Effector memory CD4-positive, alpha-beta T cell (primary cell): Measurements from ENCODE around the gene P2RX1.

Experiments
- DNase-seq, 3 donors: peaks; one replicate each; pipeline ENCODE4 v3.0.0-alpha.2; 2020
- H3K27ac ChIP-seq: 2 replicates; pipeline ENCODE4 v1.7.0; 2013; ENCODE audit warnings: mild to moderate bottlenecking, low read length, moderate library complexity; ENCODE audit not compliant: insufficient read depth, poor library complexity, severe bottlenecking
- H3K27me3 ChIP-seq: replicated peaks from 2 replicates; pipeline ENCODE4 v1.7.0; 2013; ENCODE audit warnings: mild to moderate bottlenecking, low read length; ENCODE audit not compliant: insufficient read depth, control insufficient read depth, poor library complexity, severe bottlenecking
- H3K36me3 ChIP-seq: 2 replicates; pipeline ENCODE4 v1.7.0; 2013; ENCODE audit warnings: mild to moderate bottlenecking, low read length, moderate library complexity; ENCODE audit not compliant: control insufficient read depth, insufficient read depth
- H3K4me1 ChIP-seq: 2 replicates; pipeline ENCODE4 v1.7.0; 2013; ENCODE audit warnings: low read length, mild to moderate bottlenecking; ENCODE audit not compliant: control insufficient read depth, insufficient read depth, poor library complexity, severe bottlenecking
- H3K4me3 ChIP-seq: 2 replicates; pipeline ENCODE4 v1.7.0; 2013; ENCODE audit warnings: low read length, low read depth, mild to moderate bottlenecking; ENCODE audit not compliant: insufficient read depth, poor library complexity, severe bottlenecking
- H3K9me3 ChIP-seq: 2 replicates; pipeline ENCODE4 v1.7.0; 2013; ENCODE audit warnings: mild to moderate bottlenecking, low read length, moderate library complexity; ENCODE audit not compliant: control insufficient read depth

P2RX1 gene

DNA sequence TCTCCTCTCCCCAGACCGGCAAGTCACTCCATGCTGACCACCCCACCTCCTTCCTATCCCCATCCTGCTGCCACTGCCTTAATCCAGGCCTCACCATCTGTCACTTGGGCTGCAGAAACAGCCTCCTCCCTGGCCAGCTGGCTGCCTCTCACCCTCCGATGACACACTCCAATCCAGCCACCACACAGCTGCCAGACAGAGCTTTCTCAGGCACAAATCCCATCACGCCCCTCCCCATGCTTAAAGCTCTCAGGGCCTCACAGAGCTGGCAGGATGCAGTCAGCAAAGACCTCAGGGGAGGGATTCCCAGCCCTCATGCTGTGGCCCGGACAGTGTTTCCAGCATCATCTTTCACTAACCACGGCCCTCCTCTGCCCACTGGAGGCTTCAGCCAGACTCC, 37.1 kb downstream of the P2RX1 start:
- Histone ChIP-seq H3K36me3 (peaks cover 8% of the 10 kb centered on the region), H3K27me3 (no peaks in the 10 kb centered on the region), H3K4me3 (no peak overlapping the region), H3K9me3 (no peaks in the 10 kb centered on the region), H3K27ac (no peak overlapping the region), H3K4me1 (no peaks in the 10 kb centered on the region)
- no peak for DNase-seq

DNA sequence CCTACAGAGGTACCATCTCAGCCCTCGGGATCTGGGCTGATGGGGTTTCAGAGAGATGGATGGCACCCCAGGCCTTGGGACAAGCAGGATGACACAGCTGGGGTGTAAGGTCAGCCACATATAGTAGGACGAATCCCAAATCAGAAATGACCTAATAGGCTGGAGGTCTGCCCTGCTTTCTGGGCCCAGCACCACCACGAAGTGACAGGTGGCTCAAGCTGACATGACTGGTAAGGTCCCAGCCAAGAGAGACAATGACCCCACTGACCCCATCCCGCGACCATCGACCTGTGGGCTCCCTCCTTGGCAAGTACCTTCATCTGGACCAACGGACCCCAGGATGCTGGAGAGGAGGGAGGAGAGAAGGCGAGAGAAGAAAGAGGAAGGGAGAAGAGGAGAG, 39.0 kb downstream of the P2RX1 start:
- no peak for DNase-seq
- no peaks in the 10 kb centered on the region for H3K4me1 ChIP-seq
- H3K27ac ChIP-seq, result no peak overlapping the region
- peaks cover 3% of the 10 kb centered on the region for H3K36me3 ChIP-seq
- H3K4me3 ChIP-seq, result no peak overlapping the region
- H3K9me3 ChIP-seq, result no peaks in the 10 kb centered on the region
- H3K27me3 ChIP-seq, result no peaks in the 10 kb centered on the region

- Histone ChIP-seq H3K27ac (no peak overlapping the region), H3K9me3 (no peaks in the 10 kb centered on the region), H3K27me3 (no peaks in the 10 kb centered on the region), H3K4me3 (no peak overlapping the region), H3K36me3 (peaks cover 3% of the 10 kb centered on the region), H3K4me1 (no peaks in the 10 kb centered on the region)
- DNase-seq, result no peak
These were observed 40.9 kb downstream of the P2RX1 start for GRCh38 chr17:3875317-3875716.

DNA sequence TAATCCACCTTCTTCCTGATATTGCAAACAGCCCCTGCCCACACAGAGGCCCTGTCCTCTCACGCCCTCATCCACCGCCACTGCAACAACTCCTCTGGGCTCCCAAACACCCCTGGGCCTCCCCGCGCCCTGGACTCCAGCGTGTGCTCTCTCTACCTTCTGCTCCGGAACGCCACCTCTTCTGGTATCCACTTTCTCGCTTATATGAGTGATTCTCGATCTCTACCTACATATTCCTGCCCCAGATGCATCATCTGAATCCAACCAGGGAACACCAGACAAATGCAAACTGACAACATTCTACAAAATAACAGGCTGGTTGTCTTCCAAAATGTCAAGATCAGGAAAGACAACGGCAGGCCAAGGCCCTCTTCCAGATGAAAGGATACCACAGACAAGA, 42.4 kb downstream of the P2RX1 start:
- no peak for DNase-seq
- Histone ChIP-seq H3K27me3 (no peaks in the 10 kb centered on the region), H3K4me3 (no peak overlapping the region), H3K36me3 (peaks cover 3% of the 10 kb centered on the region), H3K27ac (no peak overlapping the region), H3K4me1 (no peaks in the 10 kb centered on the region), H3K9me3 (no peaks in the 10 kb centered on the region)

DNA sequence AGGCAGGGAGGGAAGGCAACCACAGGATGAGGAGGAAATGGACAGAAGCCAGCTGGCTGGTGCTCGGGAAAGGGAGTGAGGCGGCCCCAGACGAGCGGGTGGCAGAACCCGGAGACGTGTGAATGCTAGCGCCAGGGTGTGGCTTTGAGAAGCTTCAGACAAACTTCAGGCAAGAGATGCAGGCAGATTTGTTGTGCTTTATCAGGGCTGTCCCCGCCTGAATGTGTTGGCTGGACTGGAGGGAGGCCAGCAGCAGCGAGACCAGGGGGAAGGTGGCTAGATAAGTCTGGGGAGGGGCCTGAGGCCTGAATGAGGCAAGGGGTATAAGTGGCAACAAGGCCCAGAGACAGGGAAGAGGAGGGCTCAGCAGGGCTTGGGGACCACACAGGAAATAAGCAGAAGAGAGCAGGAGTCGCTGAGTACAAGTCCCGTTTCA, 45.4 kb downstream of the P2RX1 start:
- DNase-seq, result no peak
- no peaks in the 10 kb centered on the region for H3K36me3 ChIP-seq
- no peak overlapping the region for H3K27ac ChIP-seq

GRCh38 chr17:3867606-3868005, 48.7 kb downstream of the P2RX1 start:
- no peak for DNase-seq
- Histone ChIP-seq H3K27ac (no peak overlapping the region), H3K9me3 (no peaks in the 10 kb centered on the region), H3K27me3 (no peaks in the 10 kb centered on the region), H3K4me1 (no peaks in the 10 kb centered on the region), H3K4me3 (no peak overlapping the region), H3K36me3 (no peaks in the 10 kb centered on the region)

More for the DNA sequence above, 45.4 kb downstream of the P2RX1 start:
- no peaks in the 10 kb centered on the region for H3K4me1 ChIP-seq
- H3K4me3 ChIP-seq, result no peak overlapping the region
- H3K27me3 ChIP-seq, result no peaks in the 10 kb centered on the region
- no peaks in the 10 kb centered on the region for H3K9me3 ChIP-seq

DNA sequence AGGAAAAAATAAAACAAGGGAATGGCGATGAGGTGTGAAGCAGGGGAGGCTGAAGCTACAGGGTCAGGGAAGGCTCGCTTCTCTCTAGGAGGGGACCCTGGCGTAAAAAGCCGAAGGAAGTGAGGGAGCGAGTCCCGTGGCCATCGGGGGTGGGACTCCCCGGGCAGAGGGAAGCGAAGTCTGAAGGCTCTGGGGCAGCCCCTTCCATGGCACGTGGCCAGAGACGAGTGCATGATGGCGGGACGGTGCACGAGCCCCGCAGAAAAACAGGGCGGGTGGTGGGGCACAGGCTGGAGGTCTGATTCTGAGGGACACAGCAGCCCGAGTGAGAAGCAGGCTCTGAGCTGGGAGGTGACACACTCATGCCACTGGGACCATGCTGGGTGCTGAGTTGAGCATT, 49.2 kb downstream of the P2RX1 start:
- Histone ChIP-seq H3K9me3 (no peaks in the 10 kb centered on the region), H3K27me3 (no peaks in the 10 kb centered on the region), H3K27ac (no peak overlapping the region), H3K4me3 (no peak overlapping the region), H3K4me1 (no peaks in the 10 kb centered on the region), H3K36me3 (no peaks in the 10 kb centered on the region)
- no peak for DNase-seq

GRCh38 chr17:3866276-3866675, 50.0 kb downstream of the P2RX1 start:
- no peak overlapping the region for H3K4me3 ChIP-seq
- H3K4me1 ChIP-seq, result no peaks in the 10 kb centered on the region
- no peaks in the 10 kb centered on the region for H3K27me3 ChIP-seq
- H3K9me3 ChIP-seq, result no peaks in the 10 kb centered on the region
- no peaks in the 10 kb centered on the region for H3K36me3 ChIP-seq
- DNase-seq, result no peak
- H3K27ac ChIP-seq, result no peak overlapping the region

DNA sequence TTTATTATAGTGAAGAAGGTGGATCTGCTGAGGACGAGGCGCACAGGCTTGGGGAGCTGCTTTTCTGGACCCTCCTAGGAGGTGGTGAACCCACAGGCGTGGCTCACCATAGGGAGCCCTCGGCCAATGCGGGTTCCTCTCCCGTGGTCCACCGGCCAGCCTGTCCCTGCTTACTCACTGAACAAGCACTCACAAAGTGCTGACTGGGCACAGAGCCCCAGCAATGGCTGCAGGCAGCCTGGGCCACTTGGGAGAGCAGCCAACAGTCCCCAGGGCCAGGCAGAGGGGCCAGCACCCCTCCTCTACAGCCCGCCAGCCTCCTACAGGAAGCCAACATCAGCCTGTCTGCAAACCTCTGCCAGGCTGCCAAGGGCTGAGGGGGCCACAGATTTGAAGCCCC, 51.1 kb downstream of the P2RX1 start:
- no peaks in the 10 kb centered on the region for H3K9me3 ChIP-seq
- DNase-seq, result no peak
- no peaks in the 10 kb centered on the region for H3K36me3 ChIP-seq
- H3K27me3 ChIP-seq, result no peaks in the 10 kb centered on the region
- no peak overlapping the region for H3K27ac ChIP-seq
- H3K4me3 ChIP-seq, result no peak overlapping the region
- H3K4me1 ChIP-seq, result no peaks in the 10 kb centered on the region

DNA sequence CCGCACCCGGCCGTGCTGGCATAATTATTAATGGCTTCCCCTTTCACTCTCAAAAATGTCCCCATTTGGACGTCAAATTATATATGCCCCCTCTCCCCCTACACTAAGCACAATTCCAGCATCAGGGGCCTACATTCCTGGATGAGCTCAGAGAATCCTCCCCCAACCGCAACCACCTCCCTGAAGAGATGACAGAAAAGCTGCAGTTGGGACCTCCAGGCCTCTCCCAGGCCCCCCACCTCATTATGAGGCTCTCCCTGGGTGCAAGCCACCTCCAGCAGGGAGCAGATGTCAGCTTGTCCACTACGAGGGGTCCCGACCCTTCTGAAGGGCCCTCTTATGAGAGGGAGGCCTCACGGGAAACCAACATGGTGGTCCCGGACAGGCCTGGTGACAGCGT, 51.7 kb downstream of the P2RX1 start:
- Histone ChIP-seq H3K27me3 (no peaks in the 10 kb centered on the region), H3K9me3 (no peaks in the 10 kb centered on the region), H3K4me1 (no peaks in the 10 kb centered on the region), H3K4me3 (no peak overlapping the region), H3K27ac (no peak overlapping the region), H3K36me3 (no peaks in the 10 kb centered on the region)
- no peak for DNase-seq
